Measurements from ENCODE around the gene RWDD3. TPM values are rescaled to one million over a fixed set of nuclear protein-coding genes. Genes with fewer than 3 reads are reported as not detected.

The RWDD3 gene
- total and polyA plus RNA-seq, 2 of the 13 experiments (the other 11 are each of a cell fraction or from before 2014, with no cell fraction given), result 18.3 to 21.2 TPM

DNA sequence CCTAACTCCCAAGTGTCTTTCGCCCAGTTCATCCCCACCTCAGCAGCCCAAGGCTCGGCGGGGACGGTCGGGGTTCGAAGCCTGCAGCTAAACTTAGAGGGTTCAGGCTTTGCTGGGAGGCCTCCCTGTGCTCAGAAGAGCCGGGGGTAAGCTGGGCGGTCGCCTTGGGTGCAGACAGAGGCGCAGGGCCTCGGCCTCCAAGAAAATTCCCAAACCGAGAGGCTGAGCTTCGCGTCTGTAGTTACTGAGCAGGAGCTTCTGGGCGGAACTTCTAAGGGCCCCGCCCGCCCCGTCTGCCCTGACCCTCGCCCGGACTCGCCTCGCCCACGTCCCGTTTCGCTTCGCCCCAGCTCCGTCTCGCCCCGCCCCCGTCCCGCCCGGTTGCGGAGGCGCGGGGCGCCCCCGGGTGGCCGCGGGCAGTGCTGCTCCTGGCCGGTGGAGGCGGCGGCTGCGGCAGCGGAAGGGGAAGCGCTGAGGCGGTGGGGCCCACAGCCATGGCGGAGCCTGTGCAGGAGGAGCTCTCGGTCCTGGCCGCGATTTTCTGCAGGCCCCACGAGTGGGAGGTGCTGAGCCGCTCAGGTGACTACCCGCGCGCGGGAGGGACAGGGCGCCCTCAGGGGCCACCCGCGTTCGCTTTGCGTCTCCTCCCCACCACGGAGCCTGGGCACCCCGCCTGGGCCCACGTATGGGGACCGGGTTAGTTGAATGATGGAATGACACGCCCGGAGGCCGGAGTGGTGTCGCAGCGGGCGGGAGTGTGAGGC lies at the start of gene RWDD3 (continued):
- TF ChIP-seq, protein P1, sequence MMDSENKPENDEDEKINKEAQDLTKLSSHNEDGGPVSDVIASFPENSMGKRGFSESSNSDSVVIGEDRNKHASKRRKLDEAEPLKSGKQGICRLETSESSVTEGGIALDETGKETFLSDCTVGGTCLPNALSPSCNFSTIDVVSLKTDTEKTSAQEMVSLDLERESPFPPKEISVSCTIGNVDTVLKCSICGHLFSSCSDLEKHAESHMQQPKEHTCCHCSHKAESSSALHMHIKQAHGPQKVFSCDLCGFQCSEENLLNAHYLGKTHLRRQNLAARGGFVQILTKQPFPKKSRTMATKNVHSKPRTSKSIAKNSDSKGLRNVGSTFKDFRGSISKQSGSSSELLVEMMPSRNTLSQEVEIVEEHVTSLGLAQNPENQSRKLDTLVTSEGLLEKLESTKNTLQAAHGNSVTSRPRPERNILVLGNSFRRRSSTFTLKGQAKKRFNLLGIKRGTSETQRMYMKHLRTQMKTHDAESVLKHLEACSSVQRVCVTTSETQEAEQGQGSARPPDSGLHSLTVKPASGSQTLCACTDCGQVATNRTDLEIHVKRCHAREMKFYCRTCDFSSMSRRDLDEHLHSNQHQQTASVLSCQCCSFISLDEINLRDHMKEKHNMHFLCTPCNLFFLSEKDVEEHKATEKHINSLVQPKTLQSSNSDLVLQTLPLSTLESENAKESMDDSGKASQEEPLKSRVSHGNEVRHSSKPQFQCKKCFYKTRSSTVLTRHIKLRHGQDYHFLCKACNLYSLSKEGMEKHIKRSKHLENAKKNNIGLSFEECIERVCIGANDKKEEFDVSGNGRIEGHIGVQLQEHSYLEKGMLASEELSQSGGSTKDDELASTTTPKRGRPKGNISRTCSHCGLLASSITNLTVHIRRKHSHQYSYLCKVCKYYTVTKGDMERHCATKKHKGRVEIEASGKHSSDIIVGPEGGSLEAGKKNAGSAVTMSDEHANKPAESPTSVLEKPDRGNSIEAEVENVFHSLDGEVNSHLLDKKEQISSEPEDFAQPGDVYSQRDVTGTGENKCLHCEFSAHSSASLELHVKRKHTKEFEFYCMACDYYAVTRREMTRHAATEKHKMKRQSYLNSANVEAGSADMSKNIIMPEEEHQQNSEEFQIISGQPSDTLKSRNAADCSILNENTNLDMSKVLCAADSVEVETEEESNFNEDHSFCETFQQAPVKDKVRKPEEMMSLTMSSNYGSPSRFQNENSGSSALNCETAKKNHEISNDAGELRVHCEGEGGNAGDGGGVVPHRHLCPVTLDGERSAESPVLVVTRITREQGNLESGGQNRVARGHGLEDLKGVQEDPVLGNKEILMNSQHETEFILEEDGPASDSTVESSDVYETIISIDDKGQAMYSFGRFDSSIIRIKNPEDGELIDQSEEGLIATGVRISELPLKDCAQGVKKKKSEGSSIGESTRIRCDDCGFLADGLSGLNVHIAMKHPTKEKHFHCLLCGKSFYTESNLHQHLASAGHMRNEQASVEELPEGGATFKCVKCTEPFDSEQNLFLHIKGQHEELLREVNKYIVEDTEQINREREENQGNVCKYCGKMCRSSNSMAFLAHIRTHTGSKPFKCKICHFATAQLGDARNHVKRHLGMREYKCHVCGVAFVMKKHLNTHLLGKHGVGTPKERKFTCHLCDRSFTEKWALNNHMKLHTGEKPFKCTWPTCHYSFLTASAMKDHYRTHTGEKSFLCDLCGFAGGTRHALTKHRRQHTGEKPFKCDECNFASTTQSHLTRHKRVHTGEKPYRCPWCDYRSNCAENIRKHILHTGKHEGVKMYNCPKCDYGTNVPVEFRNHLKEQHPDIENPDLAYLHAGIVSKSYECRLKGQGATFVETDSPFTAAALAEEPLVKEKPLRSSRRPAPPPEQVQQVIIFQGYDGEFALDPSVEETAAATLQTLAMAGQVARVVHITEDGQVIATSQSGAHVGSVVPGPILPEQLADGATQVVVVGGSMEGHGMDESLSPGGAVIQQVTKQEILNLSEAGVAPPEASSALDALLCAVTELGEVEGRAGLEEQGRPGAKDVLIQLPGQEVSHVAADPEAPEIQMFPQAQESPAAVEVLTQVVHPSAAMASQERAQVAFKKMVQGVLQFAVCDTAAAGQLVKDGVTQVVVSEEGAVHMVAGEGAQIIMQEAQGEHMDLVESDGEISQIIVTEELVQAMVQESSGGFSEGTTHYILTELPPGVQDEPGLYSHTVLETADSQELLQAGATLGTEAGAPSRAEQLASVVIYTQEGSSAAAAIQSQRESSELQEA (CRISPR knock-in tag; IDR thresholded peaks at IDR 0.05; ENCODE audit: not compliant biosample characterization), result no peak
- TF ChIP-seq, protein P2, sequence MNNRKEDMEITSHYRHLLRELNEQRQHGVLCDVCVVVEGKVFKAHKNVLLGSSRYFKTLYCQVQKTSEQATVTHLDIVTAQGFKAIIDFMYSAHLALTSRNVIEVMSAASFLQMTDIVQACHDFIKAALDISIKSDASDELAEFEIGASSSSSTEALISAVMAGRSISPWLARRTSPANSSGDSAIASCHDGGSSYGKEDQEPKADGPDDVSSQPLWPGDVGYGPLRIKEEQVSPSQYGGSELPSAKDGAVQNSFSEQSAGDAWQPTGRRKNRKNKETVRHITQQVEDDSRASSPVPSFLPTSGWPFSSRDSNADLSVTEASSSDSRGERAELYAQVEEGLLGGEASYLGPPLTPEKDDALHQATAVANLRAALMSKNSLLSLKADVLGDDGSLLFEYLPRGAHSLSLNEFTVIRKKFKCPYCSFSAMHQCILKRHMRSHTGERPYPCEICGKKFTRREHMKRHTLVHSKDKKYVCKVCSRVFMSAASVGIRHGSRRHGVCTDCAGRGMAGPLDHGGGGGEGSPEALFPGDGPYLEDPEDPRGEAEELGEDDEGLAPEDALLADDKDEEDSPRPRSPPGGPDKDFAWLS (CRISPR knock-in tag; IDR thresholded peaks at IDR 0.05; ENCODE audit: borderline replicate concordance), result no peak
- TF ChIP-seq, protein P3, sequence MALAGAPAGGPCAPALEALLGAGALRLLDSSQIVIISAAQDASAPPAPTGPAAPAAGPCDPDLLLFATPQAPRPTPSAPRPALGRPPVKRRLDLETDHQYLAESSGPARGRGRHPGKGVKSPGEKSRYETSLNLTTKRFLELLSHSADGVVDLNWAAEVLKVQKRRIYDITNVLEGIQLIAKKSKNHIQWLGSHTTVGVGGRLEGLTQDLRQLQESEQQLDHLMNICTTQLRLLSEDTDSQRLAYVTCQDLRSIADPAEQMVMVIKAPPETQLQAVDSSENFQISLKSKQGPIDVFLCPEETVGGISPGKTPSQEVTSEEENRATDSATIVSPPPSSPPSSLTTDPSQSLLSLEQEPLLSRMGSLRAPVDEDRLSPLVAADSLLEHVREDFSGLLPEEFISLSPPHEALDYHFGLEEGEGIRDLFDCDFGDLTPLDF (CRISPR knock-in tag; IDR thresholded peaks at IDR 0.05), result peak; percentile 10; the same call in 1 of the 2 replicates
- no peak for TF ChIP-seq GATA4 (IDR thresholded peaks at IDR 0.05; ENCODE audit: borderline replicate concordance, low read depth)
- TF ChIP-seq MIER2 (CRISPR knock-in tag; IDR thresholded peaks at IDR 0.05), result 0 out of 2 replicates have a peak, but pooled peaks have one; percentile 18
- peak; percentile 74 for TF ChIP-seq MXD4 (CRISPR knock-in tag; IDR thresholded peaks at IDR 0.05)
- TF ChIP-seq ZIK1 (CRISPR knock-in tag; IDR thresholded peaks at IDR 0.05; ENCODE audit: borderline replicate concordance, low read depth), result peak; percentile 74; the same call in 1 of the 2 replicates
- TF ChIP-seq, protein P4, sequence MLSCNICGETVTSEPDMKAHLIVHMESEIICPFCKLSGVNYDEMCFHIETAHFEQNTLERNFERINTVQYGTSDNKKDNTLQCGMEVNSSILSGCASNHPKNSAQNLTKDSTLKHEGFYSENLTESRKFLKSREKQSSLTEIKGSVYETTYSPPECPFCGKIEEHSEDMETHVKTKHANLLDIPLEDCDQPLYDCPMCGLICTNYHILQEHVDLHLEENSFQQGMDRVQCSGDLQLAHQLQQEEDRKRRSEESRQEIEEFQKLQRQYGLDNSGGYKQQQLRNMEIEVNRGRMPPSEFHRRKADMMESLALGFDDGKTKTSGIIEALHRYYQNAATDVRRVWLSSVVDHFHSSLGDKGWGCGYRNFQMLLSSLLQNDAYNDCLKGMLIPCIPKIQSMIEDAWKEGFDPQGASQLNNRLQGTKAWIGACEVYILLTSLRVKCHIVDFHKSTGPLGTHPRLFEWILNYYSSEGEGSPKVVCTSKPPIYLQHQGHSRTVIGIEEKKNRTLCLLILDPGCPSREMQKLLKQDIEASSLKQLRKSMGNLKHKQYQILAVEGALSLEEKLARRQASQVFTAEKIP (CRISPR knock-in tag; IDR thresholded peaks at IDR 0.05; ENCODE audit: borderline replicate concordance), result no peak
- no peak for TF ChIP-seq HHEX (CRISPR knock-in tag; IDR thresholded peaks at IDR 0.05)
- TF ChIP-seq ZNF776 (CRISPR knock-in tag; IDR thresholded peaks at IDR 0.05), result peak; percentile 33; the same call in 1 of the 2 replicates
- TF ChIP-seq NCOR1 (IDR thresholded peaks at IDR 0.05; ENCODE audit: borderline replicate concordance, low read length), result 0 out of 2 replicates have a peak, but pooled peaks have one; percentile 5
- no peak for TF ChIP-seq ZNF33A (CRISPR knock-in tag; IDR thresholded peaks at IDR 0.05; ENCODE audit: borderline replicate concordance)
- no peak for TF ChIP-seq IKZF1 (IDR thresholded peaks at IDR 0.05)
- peak; percentile 77; the same call in 1 of the 2 replicates for TF ChIP-seq ZNF557 (CRISPR knock-in tag; IDR thresholded peaks at IDR 0.05)
- TF ChIP-seq PAX8 (CRISPR knock-in tag; IDR thresholded peaks at IDR 0.05; ENCODE audit: borderline replicate concordance), result no peak; the same call in 1 of the 2 replicates

Measured in HepG2 (cell line).